Neuronal stem cell (in vitro differentiated cells): ENCODE data around the gene LSM10.

ENCODE experiments used
- DNase-seq: peaks from one replicate; pipeline ENCODE4 v3.0.0-alpha.2; 2013; ENCODE audit warnings: low spot score
- H2AFZ ChIP-seq: one replicate; pipeline ENCODE4 v1.6.1; 2013; ENCODE audit warnings: mild to moderate bottlenecking, low read length, inconsistent platforms
- H2AK5ac ChIP-seq: 2 replicates; pipeline ENCODE4 v1.6.1; 2013; ENCODE audit warnings: low read depth, mild to moderate bottlenecking, inconsistent platforms, low read length, moderate library complexity, mixed read lengths
- H2BK120ac ChIP-seq: 2 replicates; pipeline ENCODE4 v1.6.1; 2013; ENCODE audit warnings: low read depth, mild to moderate bottlenecking, inconsistent platforms, low read length, moderate library complexity, mixed read lengths
- H2BK12ac ChIP-seq: one replicate; pipeline ENCODE4 v1.6.1; 2013; ENCODE audit warnings: low read length, inconsistent platforms
- H2BK15ac ChIP-seq: 2 replicates; pipeline ENCODE4 v1.6.1; 2013; ENCODE audit warnings: mild to moderate bottlenecking, low read length, inconsistent platforms, mixed read lengths
- H2BK5ac ChIP-seq: one replicate; pipeline ENCODE4 v1.6.1; 2013; ENCODE audit warnings: inconsistent platforms, mild to moderate bottlenecking, low read length, moderate library complexity
- H3K14ac ChIP-seq: one replicate; pipeline ENCODE4 v1.6.1; 2013; ENCODE audit warnings: low read length, inconsistent platforms
- H3K18ac ChIP-seq: 2 replicates; pipeline ENCODE4 v1.6.1; 2013; ENCODE audit warnings: low read length, inconsistent platforms
- H3K23ac ChIP-seq: 2 replicates; pipeline ENCODE4 v1.6.1; 2013; ENCODE audit warnings: low read depth, mild to moderate bottlenecking, mixed read lengths, low read length, inconsistent platforms; ENCODE audit not compliant: poor library complexity
- H3K27ac ChIP-seq: replicated peaks from 3 replicates; pipeline ENCODE4 v1.5.1; 2013; ENCODE audit warnings: low read length, inconsistent platforms
- H3K27me3 ChIP-seq, 3 experiments: 2 replicates each; pipeline ENCODE4 v1.6.1; 2013; ENCODE audit warnings: low read length in 3 of 3, mild to moderate bottlenecking in 2 of 3, inconsistent platforms in 1 of 3, low read depth in 1 of 3, mixed read lengths in 1 of 3, moderate library complexity in 1 of 3; ENCODE audit not compliant: control insufficient read depth in 3 of 3, insufficient read depth in 3 of 3
- H3K36me3 ChIP-seq, 2 donors: replicated peaks in 1 of 2; 2 replicates each; pipeline ENCODE4 v1.6.1; 2013; ENCODE audit warnings: low read length in 2 of 2; ENCODE audit not compliant: control insufficient read depth in 2 of 2, insufficient read depth in 2 of 2
- H3K4ac ChIP-seq: 2 replicates; pipeline ENCODE4 v1.6.1; 2013; ENCODE audit warnings: inconsistent platforms, mild to moderate bottlenecking, low read length, moderate library complexity
- H3K4me1 ChIP-seq, 2 donors: 1 replicate in 1 of 2; 2 replicates in 1 of 2; pipeline ENCODE4 v1.6.1; 2013; ENCODE audit warnings: low read length in 2 of 2, low read depth in 1 of 2; ENCODE audit not compliant: control insufficient read depth in 2 of 2, insufficient read depth in 1 of 2
- H3K4me2 ChIP-seq: one replicate; pipeline ENCODE4 v1.6.1; 2013; ENCODE audit warnings: mild to moderate bottlenecking, low read length, inconsistent platforms; ENCODE audit not compliant: insufficient read depth, poor library complexity, severe bottlenecking
- H3K4me3 ChIP-seq, 2 donors: 2 replicates each; pipeline ENCODE4 v1.5.1; 2013; ENCODE audit warnings: low read length in 2 of 2, mild to moderate bottlenecking in 2 of 2, inconsistent platforms in 1 of 2, moderate library complexity in 1 of 2
- H3K79me1 ChIP-seq: one replicate; pipeline ENCODE4 v1.6.1; 2013; ENCODE audit warnings: low read depth, mild to moderate bottlenecking, inconsistent platforms, low read length, moderate library complexity
- H3K9ac ChIP-seq: one replicate; pipeline ENCODE4 v1.6.1; 2013; ENCODE audit warnings: mild to moderate bottlenecking, low read depth, low read length, inconsistent platforms; ENCODE audit not compliant: poor library complexity
- H3K9me3 ChIP-seq, 2 donors: replicated peaks in 1 of 2; 2 replicates each; pipeline versions ENCODE3 to v1.6.1; 2013; ENCODE audit warnings: low read length in 2 of 2, mild to moderate bottlenecking in 2 of 2, inconsistent platforms in 1 of 2, low read depth in 1 of 2, mixed read lengths in 1 of 2, moderate library complexity in 1 of 2; ENCODE audit not compliant: control insufficient read depth in 2 of 2, insufficient read depth in 1 of 2
- H4K8ac ChIP-seq: one replicate; pipeline ENCODE4 v1.6.1; 2013; ENCODE audit warnings: low read depth, mild to moderate bottlenecking, inconsistent platforms, low read length, moderate library complexity
- H4K91ac ChIP-seq: one replicate; pipeline ENCODE4 v1.6.1; 2013; ENCODE audit warnings: low read length, low read depth, mild to moderate bottlenecking, inconsistent platforms; ENCODE audit not compliant: poor library complexity
- WGBS, 2 donors: extraction: QIAGEN DNeasy Blood & Tissue Kit; methylation state at CpG; one replicate each; pipeline ENCODE4 v1.1.7; 2013; ENCODE audit warnings: missing lambda C conversion rate in 2 of 2, mixed read lengths in 1 of 2; ENCODE audit not compliant: insufficient read length in 2 of 2, insufficient replicate concordance in 1 of 2; ENCODE audit errors: extremely low coverage in 2 of 2; 5-methylcytosine and 5-hydroxymethylcytosine counted together

LSM10 gene

GRCh38 chr1:36419569-36419968 is 21.9 kb upstream of the LSM10 start:
- no peak overlapping the region for H2BK12ac ChIP-seq
- H3K79me1 ChIP-seq: no peaks in the 10 kb centered on the region
- H3K18ac ChIP-seq: no peak overlapping the region
- H2BK15ac ChIP-seq: no peak overlapping the region
- H3K9ac ChIP-seq: no peak overlapping the region
- no peak overlapping the region for H4K8ac ChIP-seq
- DNase-seq: no peak
- WGBS, 2 donors: no CpG with 5 or more reads among the region's 4 CpGs
- no peak overlapping the region for H3K4me3 ChIP-seq
- no peaks in the 10 kb centered on the region for H3K4me1 ChIP-seq
- H3K36me3 ChIP-seq: peaks cover 7 to 54% of the 10 kb centered on the region in 2 donors
- H2BK5ac ChIP-seq: no peak overlapping the region
- H3K4me2 ChIP-seq: no peak overlapping the region
- H2BK120ac ChIP-seq: no peak overlapping the region
- no peaks in the 10 kb centered on the region for H3K9me3 ChIP-seq
- no peak overlapping the region for H4K91ac ChIP-seq
- no peaks in the 10 kb centered on the region for H3K27me3 ChIP-seq
- no peak overlapping the region for H3K23ac ChIP-seq
- H3K27ac ChIP-seq: no peak overlapping the region
- no peak overlapping the region for H3K14ac ChIP-seq
- no peak overlapping the region for H2AK5ac ChIP-seq
- H2AFZ ChIP-seq: no peak overlapping the region
- no peak overlapping the region for H3K4ac ChIP-seq

- peaks cover 7 to 54% of the 10 kb centered on the region in 2 donors for H3K36me3 ChIP-seq
- no peak for DNase-seq
- H2AFZ ChIP-seq: no peak overlapping the region
- no peak overlapping the region for H2BK12ac ChIP-seq
- no peak overlapping the region for H2AK5ac ChIP-seq
- H3K4ac ChIP-seq: no peak overlapping the region
- H3K9ac ChIP-seq: no peak overlapping the region
- no peaks in the 10 kb centered on the region for H3K27me3 ChIP-seq
- no peaks in the 10 kb centered on the region for H3K4me1 ChIP-seq
- no peaks in the 10 kb centered on the region for H3K9me3 ChIP-seq
- H3K79me1 ChIP-seq: no peaks in the 10 kb centered on the region
- no peak overlapping the region for H2BK15ac ChIP-seq
- H4K8ac ChIP-seq: no peak overlapping the region
- no CpG with 5 or more reads among the region's 3 CpGs for WGBS, 2 donors
- H3K4me3 ChIP-seq: no peak overlapping the region
- H3K27ac ChIP-seq: no peak overlapping the region
- H3K18ac ChIP-seq: no peak overlapping the region
- H2BK5ac ChIP-seq: no peak overlapping the region
- H3K4me2 ChIP-seq: no peak overlapping the region
- no peak overlapping the region for H3K23ac ChIP-seq
- H3K14ac ChIP-seq: no peak overlapping the region
- H4K91ac ChIP-seq: no peak overlapping the region
- H2BK120ac ChIP-seq: no peak overlapping the region
These were observed 21.4 kb upstream of the LSM10 start for GRCh38 chr1:36419140-36419539.

- H4K8ac ChIP-seq: no peak overlapping the region
- WGBS, 2 donors: no CpG with 5 or more reads among the region's 9 CpGs
- no peak overlapping the region for H3K4ac ChIP-seq
- H3K14ac ChIP-seq: no peak overlapping the region
- no peak overlapping the region for H3K23ac ChIP-seq
- H3K79me1 ChIP-seq: no peaks in the 10 kb centered on the region
- DNase-seq: no peak
- no peak overlapping the region for H3K18ac ChIP-seq
- H2BK5ac ChIP-seq: no peak overlapping the region
- H2BK15ac ChIP-seq: no peak overlapping the region
- no peak overlapping the region for H2AFZ ChIP-seq
- no peak overlapping the region for H2AK5ac ChIP-seq
- no peak overlapping the region for H3K4me2 ChIP-seq
- H3K36me3 ChIP-seq: peaks cover 7 to 60% of the 10 kb centered on the region in 2 donors
- no peaks in the 10 kb centered on the region for H3K9me3 ChIP-seq
- no peak overlapping the region for H2BK120ac ChIP-seq
- no peak overlapping the region for H3K27ac ChIP-seq
- H3K27me3 ChIP-seq: no peaks in the 10 kb centered on the region
- H3K4me3 ChIP-seq: no peak overlapping the region
- H2BK12ac ChIP-seq: no peak overlapping the region
- no peak overlapping the region for H4K91ac ChIP-seq
- no peaks in the 10 kb centered on the region for H3K4me1 ChIP-seq
- H3K9ac ChIP-seq: no peak overlapping the region
These were observed 20.2 kb upstream of the LSM10 start for GRCh38 chr1:36417931-36418330.

- Histone ChIP-seq H3K4me3 (no peak overlapping the region), H2BK15ac (no peak overlapping the region), H4K8ac (no peak overlapping the region), H2AK5ac (no peak overlapping the region), H3K4ac (no peak overlapping the region), H3K9me3 (peaks cover 0 to 3% of the 10 kb centered on the region in 2 donors), H3K27ac (no peak overlapping the region), H3K14ac (no peak overlapping the region), H3K4me2 (no peak overlapping the region), H3K27me3 (no peaks in the 10 kb centered on the region), H3K4me1 (no peaks in the 10 kb centered on the region), H3K79me1 (peaks cover 2% of the 10 kb centered on the region), H4K91ac (no peak overlapping the region), H2BK120ac (no peak overlapping the region), H3K18ac (no peak overlapping the region), H3K36me3 (peaks cover 5 to 47% of the 10 kb centered on the region in 2 donors), H3K9ac (no peak overlapping the region), H2BK12ac (no peak overlapping the region), H3K23ac (no peak overlapping the region), H2AFZ (no peak overlapping the region), H2BK5ac (no peak overlapping the region)
- no CpG with 5 or more reads among the region's 15 CpGs for WGBS, 2 donors
- DNase-seq: no peak
These were observed 18.1 kb upstream of the LSM10 start for GRCh38 chr1:36415661-36416326.
